CD14-positive monocyte (primary cell): ENCODE data around the gene AIF1. TPM values are rescaled to one million over a fixed set of nuclear protein-coding genes. Genes with fewer than 3 reads are reported as not detected.
A peak's percentile ranks its signal among the peaks of the same experiment; 100 is the strongest.

Experiments used
- DNase-seq, 3 donors: peaks; one replicate each; pipeline ENCODE4 v3.0.0-alpha.2; 2011 to 2022
- H2AFZ ChIP-seq: 2 replicates; pipeline ENCODE4 v1.6.0; 2012; ENCODE audit warnings: mild to moderate bottlenecking, low read depth, low read length, inconsistent platforms; ENCODE audit not compliant: insufficient read depth, poor library complexity, severe bottlenecking
- H3K27ac ChIP-seq, 2 donors: 1 replicate in 1 of 2; 2 replicates in 1 of 2; pipeline ENCODE4 v1.5.1; 2012 to 2013; ENCODE audit warnings: low read length in 2 of 2, control low read depth in 1 of 2, inconsistent platforms in 1 of 2, low read depth in 1 of 2, mild to moderate bottlenecking in 1 of 2
- H3K27me3 ChIP-seq, 2 donors: one replicate each; pipeline versions ENCODE4 v1.6.0 to v1.6.1; 2011 to 2013; ENCODE audit warnings: low read length in 2 of 2; ENCODE audit not compliant: control insufficient read depth in 2 of 2, insufficient read depth in 2 of 2
- H3K36me3 ChIP-seq, 2 donors: replicated peaks in 1 of 2; 1 replicate in 1 of 2; 2 replicates in 1 of 2; pipeline versions ENCODE4 v1.5.1 to v1.6.1; 2012 to 2013; ENCODE audit warnings: low read length in 2 of 2, control low read depth in 1 of 2, inconsistent platforms in 1 of 2, mild to moderate bottlenecking in 1 of 2; ENCODE audit not compliant: insufficient read depth in 2 of 2, control insufficient read depth in 1 of 2
- H3K4me1 ChIP-seq, 2 donors: 1 replicate in 1 of 2; 2 replicates in 1 of 2; pipeline versions ENCODE4 v1.5.1 to v1.6.1; 2012 to 2013; ENCODE audit warnings: low read length in 2 of 2, control low read depth in 1 of 2, inconsistent platforms in 1 of 2, mild to moderate bottlenecking in 1 of 2, moderate library complexity in 1 of 2; ENCODE audit not compliant: insufficient read depth in 2 of 2, control insufficient read depth in 1 of 2
- H3K4me2 ChIP-seq: replicated peaks from 2 replicates; pipeline ENCODE3; 2012; ENCODE audit warnings: low read length, moderate library complexity, mild to moderate bottlenecking; ENCODE audit not compliant: poor library complexity, severe bottlenecking; ENCODE audit errors: extremely low read depth
- H3K4me3 ChIP-seq, 3 experiments: fragments of 200-600 bp in 1 of 3; sonication (generic) in 1 of 3; replicated peaks in 1 of 3; 1 replicate in 2 of 3; 2 replicates in 1 of 3; pipeline ENCODE4 v1.5.1; 2011 to 2013; ENCODE audit warnings: low read length in 3 of 3, mild to moderate bottlenecking in 3 of 3, control low read depth in 2 of 3, low read depth in 2 of 3, inconsistent platforms in 1 of 3, moderate library complexity in 1 of 3
- H3K79me2 ChIP-seq: 2 replicates; pipeline ENCODE4 v1.6.0; 2012; ENCODE audit warnings: mild to moderate bottlenecking, control low read depth, inconsistent platforms, low read length, moderate library complexity; ENCODE audit not compliant: insufficient read depth
- H3K9ac ChIP-seq: 2 replicates; pipeline ENCODE4 v1.6.0; 2017; ENCODE audit warnings: low read length, mild to moderate bottlenecking; ENCODE audit not compliant: insufficient read depth, poor library complexity, severe bottlenecking
- H3K9me3 ChIP-seq, 2 donors: replicated peaks in 1 of 2; 1 replicate in 1 of 2; 2 replicates in 1 of 2; pipeline versions ENCODE4 v1.5.1 to v1.6.1; 2012 to 2013; ENCODE audit warnings: low read length in 2 of 2, control low read depth in 1 of 2; ENCODE audit not compliant: control insufficient read depth in 1 of 2, insufficient read depth in 1 of 2
- H4K20me1 ChIP-seq: 2 replicates; pipeline ENCODE4 v1.6.0; 2012; ENCODE audit warnings: mild to moderate bottlenecking, low read length, control low read depth, moderate library complexity; ENCODE audit not compliant: insufficient read depth
- H3K27ac Mint-ChIP-seq, 7 donors: one replicate each; pipeline ENCODE4 v1.8.0; 2020; ENCODE audit warnings: mild to moderate bottlenecking in 7 of 7, mixed read lengths in 7 of 7, moderate library complexity in 6 of 7, inconsistent platforms in 2 of 7
- H3K27me3 Mint-ChIP-seq, 3 donors: one replicate each; pipeline ENCODE4 v1.8.0; 2021 to 2022; ENCODE audit warnings: low read depth in 3 of 3, mild to moderate bottlenecking in 3 of 3, mixed read lengths in 3 of 3, moderate library complexity in 3 of 3, inconsistent platforms in 1 of 3
- H3K36me3 Mint-ChIP-seq, 2 donors: one replicate each; pipeline ENCODE4 v1.8.0; 2020; ENCODE audit warnings: mixed read lengths in 2 of 2, inconsistent platforms in 1 of 2, mild to moderate bottlenecking in 1 of 2
- H3K4me1 Mint-ChIP-seq: one replicate; pipeline ENCODE4 v1.8.0; 2020; ENCODE audit warnings: mild to moderate bottlenecking, mixed read lengths
- H3K4me3 Mint-ChIP-seq, 2 donors: one replicate each; pipeline ENCODE4 v1.8.0; 2020; ENCODE audit warnings: mild to moderate bottlenecking in 2 of 2, mixed read lengths in 2 of 2, moderate library complexity in 1 of 2
- H3K9me3 Mint-ChIP-seq, 7 donors: one replicate each; pipeline ENCODE4 v1.8.0; 2020 to 2022; ENCODE audit warnings: mixed read lengths in 7 of 7, mild to moderate bottlenecking in 6 of 7, moderate library complexity in 6 of 7, inconsistent platforms in 2 of 7
- WGBS: methylation state at CpG from one replicate; pipeline ENCODE4 v1.1.5; 2013; ENCODE audit warnings: missing lambda C conversion rate; ENCODE audit not compliant: insufficient coverage; 5-methylcytosine and 5-hydroxymethylcytosine counted together
- intact Hi-C, 2 donors: fragments of 100-400 bp; cut with micrococcal nuclease; formaldehyde crosslinking; loops; one replicate each; pipeline versions ENCODE4 v1.15.0 to v1.15.1; 2023
- polyA plus RNA-seq, 3 donors: library from polyadenylated mRNA; depleted of rRNA in 1 of 3; unstranded in 2 of 3; stranded (reverse) in 1 of 3; fragments of 300-500 nt in 2 of 3; fragments of >200 nt in 1 of 3; fragmentation: Illumina TruSeq in 2 of 3; gene quantifications; 1 replicate in 2 of 3; 2 replicates in 1 of 3; pipeline ENCODE4 v1.2.3, GENCODE V29; 2012 to 2021
- TF ChIP-seq, protein P1 (sequence below): fragments of 200-600 bp; IDR thresholded peaks from one replicate; pipeline ENCODE4 v1.8.0; 2022; ENCODE audit warnings: antibody characterized with exemption, mild to moderate bottlenecking

AIF1 gene
- polyA plus RNA-seq, 3 donors, result 952 to 2,310 (median 2,275) TPM

DNA sequence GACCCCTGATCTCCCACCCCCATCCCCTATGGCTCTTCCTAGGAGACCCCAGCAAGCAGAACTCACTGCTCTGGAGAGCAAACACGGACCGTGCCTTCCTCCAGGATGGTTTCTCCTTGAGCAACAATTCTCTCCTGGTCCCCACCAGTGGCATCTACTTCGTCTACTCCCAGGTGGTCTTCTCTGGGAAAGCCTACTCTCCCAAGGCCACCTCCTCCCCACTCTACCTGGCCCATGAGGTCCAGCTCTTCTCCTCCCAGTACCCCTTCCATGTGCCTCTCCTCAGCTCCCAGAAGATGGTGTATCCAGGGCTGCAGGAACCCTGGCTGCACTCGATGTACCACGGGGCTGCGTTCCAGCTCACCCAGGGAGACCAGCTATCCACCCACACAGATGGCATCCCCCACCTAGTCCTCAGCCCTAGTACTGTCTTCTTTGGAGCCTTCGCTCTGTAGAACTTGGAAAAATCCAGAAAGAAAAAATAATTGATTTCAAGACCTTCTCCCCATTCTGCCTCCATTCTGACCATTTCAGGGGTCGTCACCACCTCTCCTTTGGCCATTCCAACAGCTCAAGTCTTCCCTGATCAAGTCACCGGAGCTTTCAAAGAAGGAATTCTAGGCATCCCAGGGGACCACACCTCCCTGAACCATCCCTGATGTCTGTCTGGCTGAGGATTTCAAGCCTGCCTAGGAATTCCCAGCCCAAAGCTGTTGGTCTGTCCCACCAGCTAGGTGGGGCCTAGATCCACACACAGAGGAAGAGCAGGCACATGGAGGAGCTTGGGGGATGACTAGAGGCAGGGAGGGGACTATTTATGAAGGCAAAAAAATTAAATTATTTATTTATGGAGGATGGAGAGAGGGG, 41.6 kb upstream of the AIF1 start:
- no peak overlapping the region for H3K4me2 ChIP-seq
- WGBS, result 99% methylated on average over 7 of the region's 9 CpGs
- peaks cover 15 to 19% of the 10 kb centered on the region in 2 donors for H3K36me3 ChIP-seq
- Mint-ChIP-seq H3K36me3 (peaks cover 24 to 26% of the 10 kb centered on the region in 2 donors), H3K4me3 (peak overlapping the region in 1 of 2 donors; percentile 32), H3K27me3 (peaks cover 1 to 5% (median 3%) of the 10 kb centered on the region in 3 donors), H3K9me3 (peaks cover 0 to 3% (median 0%) of the 10 kb centered on the region in 7 donors), H3K27ac (peak overlapping the region in 3 of 7 donors; percentile 10 to 90 (median 83)), H3K4me1 (peaks cover 69% of the 10 kb centered on the region)
- H3K4me1 ChIP-seq, result peaks cover 52 to 57% of the 10 kb centered on the region in 2 donors
- no peak overlapping the region for H3K9ac ChIP-seq
- H3K9me3 ChIP-seq, result no peaks in the 10 kb centered on the region
- no peak overlapping the region for H3K27ac ChIP-seq
- H3K79me2 ChIP-seq, result peaks cover 29% of the 10 kb centered on the region
- H3K27me3 ChIP-seq, result no peaks in the 10 kb centered on the region
- no peak overlapping the region for H3K4me3 ChIP-seq
- intact Hi-C loops, result no loop called here
- TF ChIP-seq, protein P1, sequence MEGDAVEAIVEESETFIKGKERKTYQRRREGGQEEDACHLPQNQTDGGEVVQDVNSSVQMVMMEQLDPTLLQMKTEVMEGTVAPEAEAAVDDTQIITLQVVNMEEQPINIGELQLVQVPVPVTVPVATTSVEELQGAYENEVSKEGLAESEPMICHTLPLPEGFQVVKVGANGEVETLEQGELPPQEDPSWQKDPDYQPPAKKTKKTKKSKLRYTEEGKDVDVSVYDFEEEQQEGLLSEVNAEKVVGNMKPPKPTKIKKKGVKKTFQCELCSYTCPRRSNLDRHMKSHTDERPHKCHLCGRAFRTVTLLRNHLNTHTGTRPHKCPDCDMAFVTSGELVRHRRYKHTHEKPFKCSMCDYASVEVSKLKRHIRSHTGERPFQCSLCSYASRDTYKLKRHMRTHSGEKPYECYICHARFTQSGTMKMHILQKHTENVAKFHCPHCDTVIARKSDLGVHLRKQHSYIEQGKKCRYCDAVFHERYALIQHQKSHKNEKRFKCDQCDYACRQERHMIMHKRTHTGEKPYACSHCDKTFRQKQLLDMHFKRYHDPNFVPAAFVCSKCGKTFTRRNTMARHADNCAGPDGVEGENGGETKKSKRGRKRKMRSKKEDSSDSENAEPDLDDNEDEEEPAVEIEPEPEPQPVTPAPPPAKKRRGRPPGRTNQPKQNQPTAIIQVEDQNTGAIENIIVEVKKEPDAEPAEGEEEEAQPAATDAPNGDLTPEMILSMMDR, result no peak
- H2AFZ ChIP-seq, result no peak overlapping the region
- peaks cover 29% of the 10 kb centered on the region for H4K20me1 ChIP-seq
- no peak for DNase-seq

DNA sequence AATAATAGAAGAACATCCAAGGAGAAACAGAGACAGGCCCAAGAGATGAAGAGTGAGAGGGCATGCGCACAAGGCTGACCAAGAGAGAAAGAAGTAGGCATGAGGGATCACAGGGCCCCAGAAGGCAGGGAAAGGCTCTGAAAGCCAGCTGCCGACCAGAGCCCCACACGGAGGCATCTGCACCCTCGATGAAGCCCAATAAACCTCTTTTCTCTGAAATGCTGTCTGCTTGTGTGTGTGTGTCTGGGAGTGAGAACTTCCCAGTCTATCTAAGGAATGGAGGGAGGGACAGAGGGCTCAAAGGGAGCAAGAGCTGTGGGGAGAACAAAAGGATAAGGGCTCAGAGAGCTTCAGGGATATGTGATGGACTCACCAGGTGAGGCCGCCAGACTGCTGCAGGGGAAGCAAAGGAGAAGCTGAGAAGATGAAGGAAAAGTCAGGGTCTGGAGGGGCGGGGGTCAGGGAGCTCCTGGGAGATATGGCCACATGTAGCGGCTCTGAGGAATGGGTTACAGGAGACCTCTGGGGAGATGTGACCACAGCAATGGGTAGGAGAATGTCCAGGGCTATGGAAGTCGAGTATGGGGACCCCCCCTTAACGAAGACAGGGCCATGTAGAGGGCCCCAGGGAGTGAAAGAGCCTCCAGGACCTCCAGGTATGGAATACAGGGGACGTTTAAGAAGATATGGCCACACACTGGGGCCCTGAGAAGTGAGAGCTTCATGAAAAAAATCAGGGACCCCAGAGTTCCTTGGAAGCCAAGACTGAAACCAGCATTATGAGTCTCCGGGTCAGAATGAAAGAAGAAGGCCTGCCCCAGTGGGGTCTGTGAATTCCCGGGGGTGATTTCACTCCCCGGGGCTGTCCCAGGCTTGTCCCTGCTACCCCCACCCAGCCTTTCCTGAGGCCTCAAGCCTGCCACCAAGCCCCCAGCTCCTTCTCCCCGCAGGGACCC, 40.6 kb upstream of the AIF1 start:
- DNase-seq, result no peak
- Mint-ChIP-seq H3K36me3 (peaks cover 31 to 35% of the 10 kb centered on the region in 2 donors), H3K4me1 (peaks cover 69% of the 10 kb centered on the region), H3K27ac (peak overlapping the region; percentile 91 to 98 (median 94)), H3K4me3 (no peak overlapping the region), H3K27me3 (peaks cover 1 to 5% (median 3%) of the 10 kb centered on the region in 3 donors), H3K9me3 (peaks cover 0 to 3% (median 0%) of the 10 kb centered on the region in 7 donors)
- Histone ChIP-seq H4K20me1 (peaks cover 37% of the 10 kb centered on the region), H3K79me2 (peaks cover 29% of the 10 kb centered on the region), H3K36me3 (peaks cover 18 to 25% of the 10 kb centered on the region in 2 donors), H3K9me3 (no peaks in the 10 kb centered on the region), H3K27me3 (no peaks in the 10 kb centered on the region), H2AFZ (no peak overlapping the region), H3K9ac (no peak overlapping the region), H3K27ac (peak overlapping the region in 1 of 2 donors; percentile 88), H3K4me1 (peaks cover 44 to 57% of the 10 kb centered on the region in 2 donors), H3K4me3 (peak overlapping the region in 1 of 3 experiments; percentile 97), H3K4me2 (peak overlapping the region; percentile 98)
- TF ChIP-seq, protein P1, result no peak
- intact Hi-C loops, result no loop called here
- WGBS, result 93% methylated on average over 13 of the region's 14 CpGs
